A172 (cell line): ENCODE results near the gene SPATA31E1. TPM values are rescaled to one million over a fixed set of nuclear protein-coding genes. Genes with fewer than 3 reads are reported as not detected.

Experiments used
- DNase-seq: peaks from one replicate; pipeline ENCODE4 v3.0.0-alpha.2; 2015; ENCODE audit warnings: low spot score
- total RNA-seq: library from RNA; depleted of rRNA; stranded (reverse); fragments of >200 nt; shearing (Covaris generic); gene quantifications from 2 replicates; pipeline ENCODE4 v1.2.3, GENCODE V29; 2014

SPATA31E1 gene
- total RNA-seq, 1 experiment from 2014 or later: not detected

GRCh38 chr9:87863882-87864465 is 18.7 kb upstream of the SPATA31E1 start:
- no peak for DNase-seq

- no peak for DNase-seq
Observed at GRCh38 chr9:87864915-87865314, 17.8 kb upstream of the SPATA31E1 start.

- DNase-seq: no peak
Observed at GRCh38 chr9:87865626-87866025, 17.1 kb upstream of the SPATA31E1 start.

- DNase-seq: no peak
Observed at GRCh38 chr9:87867391-87867790, 15.3 kb upstream of the SPATA31E1 start.

- no peak for DNase-seq
Observed at GRCh38 chr9:87868175-87868574, 14.5 kb upstream of the SPATA31E1 start.

- DNase-seq: no peak
Observed at GRCh38 chr9:87868635-87869034, 14.0 kb upstream of the SPATA31E1 start.

- no peak for DNase-seq
Observed at GRCh38 chr9:87869082-87869481, 13.6 kb upstream of the SPATA31E1 start.

GRCh38 chr9:87871425-87872078 is 11.1 kb upstream of the SPATA31E1 start:
- no peak for DNase-seq

GRCh38 chr9:87872079-87872624 is 10.5 kb upstream of the SPATA31E1 start:
- DNase-seq: no peak

- DNase-seq: no peak
Observed at GRCh38 chr9:87873607-87874303, 8.9 kb upstream of the SPATA31E1 start.

- no peak for DNase-seq
Observed at GRCh38 chr9:87874304-87874623, 8.4 kb upstream of the SPATA31E1 start.

- DNase-seq: no peak
Observed at GRCh38 chr9:87875060-87875459, 7.6 kb upstream of the SPATA31E1 start.

- no peak for DNase-seq
Observed at GRCh38 chr9:87875831-87876545, 6.7 kb upstream of the SPATA31E1 start.

- DNase-seq: no peak
Observed at GRCh38 chr9:87876708-87877107, 6.0 kb upstream of the SPATA31E1 start.

- peak; percentile 83 for DNase-seq
Observed at GRCh38 chr9:87878989-87879511, 3.6 kb upstream of the SPATA31E1 start.

GRCh38 chr9:87880116-87880515 is 2.6 kb upstream of the SPATA31E1 start:
- DNase-seq: no peak

GRCh38 chr9:87880683-87881082 is 2.0 kb upstream of the SPATA31E1 start:
- DNase-seq: no peak

GRCh38 chr9:87883274-87883673 is 597 bp downstream of the SPATA31E1 start:
- no peak for DNase-seq

- DNase-seq: no peak
Observed at GRCh38 chr9:87883990-87884389, 1.3 kb downstream of the SPATA31E1 start.

GRCh38 chr9:87884578-87885459 is 2.1 kb downstream of the SPATA31E1 start:
- DNase-seq: no peak
